T-helper 22 cell (primary cell): ENCODE measurements around the gene NTF4.
A peak's percentile ranks its signal among the peaks of the same experiment; 100 is the strongest.
"Not testable (repeated sequence)": the region's sequence is repeated elsewhere in the genome, so short reads cannot be mapped to it uniquely, and the experiment has no call there.

ENCODE experiments used
- DNase-seq: peaks from one replicate; pipeline ENCODE4 v3.0.0-alpha.2; 2020; ENCODE audit warnings: low read depth

The NTF4 gene

GRCh38 chr19:49086296-49086695, 21.7 kb upstream of the NTF4 start:
- no peak for DNase-seq

GRCh38 chr19:49085868-49086232, 21.2 kb upstream of the NTF4 start:
- no peak for DNase-seq

GRCh38 chr19:49085020-49085867, 20.6 kb upstream of the NTF4 start, which contains the start of gene SNRNP70:
Gene SNRNP70 (plus strand): TSS chr19:49085451. CDS start chr19:49086415, 964 bp downstream.
- peak; percentile 99 for DNase-seq

GRCh38 chr19:49084206-49085019, 19.8 kb upstream of the NTF4 start:
- DNase-seq = no peak

GRCh38 chr19:49081273-49081672, 16.7 kb upstream of the NTF4 start:
- no peak for DNase-seq

- no peak for DNase-seq
Observed at GRCh38 chr19:49080392-49080791, 15.8 kb upstream of the NTF4 start.

- DNase-seq = not testable (repeated sequence)
Observed at GRCh38 chr19:49074869-49075268, 10.3 kb upstream of the NTF4 start.

- no peak for DNase-seq
Observed at GRCh38 chr19:49073514-49074378, 9.1 kb upstream of the NTF4 start.

GRCh38 chr19:49071860-49072547, 7.4 kb upstream of the NTF4 start:
- no peak for DNase-seq

GRCh38 chr19:49070416-49070815, 5.8 kb upstream of the NTF4 start:
- no peak for DNase-seq

- no peak for DNase-seq
Observed at GRCh38 chr19:49069026-49069425, 4.4 kb upstream of the NTF4 start.

GRCh38 chr19:49067554-49067953, 2.9 kb upstream of the NTF4 start:
- DNase-seq = no peak

- DNase-seq = no peak
Observed at GRCh38 chr19:49065905-49066512, 1.4 kb upstream of the NTF4 start.

GRCh38 chr19:49064029-49064629, 489 bp downstream of the NTF4 start:
- no peak for DNase-seq

GRCh38 chr19:49061445-49061844, 3.2 kb downstream of the NTF4 start:
- DNase-seq = no peak

GRCh38 chr19:49061000-49061399, 3.6 kb downstream of the NTF4 start:
- no peak for DNase-seq

- DNase-seq = no peak
Observed at GRCh38 chr19:49059053-49059452, 5.6 kb downstream of the NTF4 start.

GRCh38 chr19:49058562-49058961, 6.1 kb downstream of the NTF4 start:
- no peak for DNase-seq

GRCh38 chr19:49057636-49058234, 6.9 kb downstream of the NTF4 start, which contains the start of gene CGB7:
Gene CGB7 (minus strand): TSS chr19:49057749. CDS start chr19:49055375, 2,374 bp downstream.
- DNase-seq = peak; percentile 32
